Fibroblast of gingiva (primary cell): ENCODE data around the gene CLASP2.
"Not testable (repeated sequence)": the region's sequence is repeated elsewhere in the genome, so short reads cannot be mapped to it uniquely, and the experiment has no call there.

ENCODE experiments used
- DNase-seq: peaks from one replicate; pipeline ENCODE4 v3.0.0-alpha.2; 2011; ENCODE audit warnings: low read depth

The CLASP2 gene

DNA sequence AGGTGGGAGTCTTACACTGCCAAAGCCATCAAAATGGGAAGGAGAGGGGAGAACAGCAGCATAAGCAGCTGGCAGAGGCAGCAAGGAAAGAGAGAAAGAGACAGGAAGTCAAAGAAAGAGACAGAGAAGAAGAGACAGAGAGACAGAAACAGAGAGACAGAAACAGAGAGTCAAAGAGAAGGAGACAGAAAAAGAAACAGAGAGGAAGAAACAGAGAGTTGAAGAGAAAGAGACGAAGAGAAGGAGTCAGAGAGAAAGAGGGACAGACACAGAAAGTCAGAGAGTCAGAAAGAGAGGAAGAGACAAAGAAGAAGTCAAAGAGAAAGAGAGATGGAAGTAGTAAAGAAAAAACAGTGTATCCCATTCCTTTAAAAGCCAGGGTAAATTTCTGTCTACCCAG lies 266.1 kb downstream of the CLASP2 start:
- DNase-seq: not testable (repeated sequence)

DNA sequence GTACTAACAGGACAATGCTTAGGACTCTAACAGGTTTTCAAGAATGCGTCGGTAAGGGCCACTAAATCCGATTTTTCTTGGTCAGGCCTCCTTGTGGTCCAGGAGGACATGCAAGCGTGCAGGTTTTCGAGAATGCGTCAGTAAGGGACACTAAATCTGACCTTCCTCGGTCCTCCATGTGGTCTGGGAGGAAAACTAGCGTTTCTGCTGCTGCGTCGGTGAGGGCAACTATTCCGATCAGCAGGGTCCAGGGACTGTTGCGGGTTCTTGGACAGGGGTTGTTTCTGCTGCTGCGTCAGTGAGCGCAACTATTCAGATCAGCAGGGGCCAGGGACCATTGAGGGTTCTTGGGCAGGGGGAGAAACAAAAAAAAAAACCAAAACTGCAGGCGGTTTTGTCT lies 270.1 kb downstream of the CLASP2 start:
- no peak for DNase-seq

DNA sequence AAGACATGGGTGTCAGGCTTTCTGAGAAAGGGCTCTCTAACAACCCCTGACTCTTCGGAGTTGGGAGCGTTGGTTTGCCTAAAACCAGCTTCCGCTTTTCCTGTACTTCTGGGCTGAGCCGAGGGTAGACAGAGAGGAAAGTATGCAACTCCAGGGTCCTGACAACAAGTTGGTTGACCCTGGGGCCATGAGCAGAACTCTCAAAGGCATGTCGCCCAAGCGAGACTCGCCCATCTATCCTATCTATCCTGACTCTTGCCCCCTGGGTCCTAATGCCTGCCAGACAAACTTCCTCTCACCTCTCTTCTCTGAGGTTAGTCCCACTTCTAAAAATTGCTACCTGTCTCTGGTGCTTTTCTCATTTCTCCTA lies 270.8 kb downstream of the CLASP2 start:
- not testable (repeated sequence) for DNase-seq
